Activated CD4-positive, alpha-beta T cell treated with anti-CD3 and anti-CD28 coated beads for 36 hours (primary cell): ENCODE data around the gene LTBR. TPM values are rescaled to one million over a fixed set of nuclear protein-coding genes. Genes with fewer than 3 reads are reported as not detected.
"Not testable (repeated sequence)": the region's sequence is repeated elsewhere in the genome, so short reads cannot be mapped to it uniquely, and the experiment has no call there.

ENCODE experiments used
- ATAC-seq: fragments of 200-7000 bp; cut with Tn5 transposase; one replicate; pipeline ENCODE4 v1.10.0; 2021; ENCODE audit warnings: mild to moderate bottlenecking, moderate library complexity
- CTCF ChIA-PET: fragments of 350-600 bp; sonication (Branson Sonifier 250); formaldehyde crosslinking; loops from one replicate; lab custom pipeline; 2021; ENCODE audit warnings: antibody characterized with exemption; lab: Charles Lee
- POLR2A ChIA-PET: fragments of 350-600 bp; sonication (Branson Sonifier 250); formaldehyde crosslinking; loops from one replicate; lab custom pipeline; 2021; ENCODE audit warnings: antibody characterized with exemption, inconsistent platforms; lab: Charles Lee
- DNase-seq: peaks from one replicate; pipeline ENCODE4 v3.0.0-alpha.2; 2020
- H3K27ac Mint-ChIP-seq: one replicate; pipeline ENCODE4 v1.8.0; 2021; ENCODE audit warnings: mixed read lengths
- H3K27me3 Mint-ChIP-seq: one replicate; pipeline ENCODE4 v1.8.0; 2021; ENCODE audit warnings: mixed read lengths
- H3K36me3 Mint-ChIP-seq: one replicate; pipeline ENCODE4 v1.8.0; 2021; ENCODE audit warnings: low read depth, mixed read lengths
- H3K4me1 Mint-ChIP-seq: one replicate; pipeline ENCODE4 v1.8.0; 2021; ENCODE audit warnings: mixed read lengths
- H3K4me3 Mint-ChIP-seq: one replicate; pipeline ENCODE4 v1.8.0; 2021; ENCODE audit warnings: mild to moderate bottlenecking, moderate library complexity, mixed read lengths
- H3K9me3 Mint-ChIP-seq: one replicate; pipeline ENCODE4 v1.8.0; 2021; ENCODE audit warnings: low read depth, mixed read lengths
- intact Hi-C, 2 experiments: fragments of 100-400 bp; cut with DNase I in 1 of 2; cut with micrococcal nuclease in 1 of 2; formaldehyde crosslinking; loops; one replicate each; pipeline versions ENCODE4 v1.14.2 to v1.15.1; 2022 to 2024; cut with DNase I, micrococcal nuclease
- total RNA-seq, 2 experiments: library from RNA; stranded (reverse); gene quantifications; one replicate each; pipeline ENCODE4 v1.2.3, GENCODE V29; 2021

Gene LTBR
- 1 to 10 TPM in 1 of 2 experiments, under 1 TPM in 1; 0.57 to 1.1 TPM for total RNA-seq

- Mint-ChIP-seq H3K9me3 (no peaks in the 10 kb centered on the region), H3K4me1 (peaks cover 2% of the 10 kb centered on the region), H3K27ac (no peak within 1 kb of the TSS), H3K27me3 (peaks cover 15% of the 10 kb centered on the region), H3K36me3 (no peaks in the 10 kb centered on the region), H3K4me3 (no peak within 1 kb of the TSS)
- ChIA-PET POLR2A (no interaction called here), CTCF (interaction anchor here (0.6 to 1.5 kb wide), 4 partner anchors 61 to 167 kb away, joined by 3 to 5 read pairs (median 4); no protein-coding TSS in a partner anchor)
- ATAC-seq (peak; percentile 44), DNase-seq (no peak)
- intact Hi-C loops: no loop called here
These were observed at the start of gene LTBR for GRCh38 chr12:6383572-6384498. TSS of gene LTBR (plus strand) at chr12:6384162. CDS start at chr12:6384359, 197 bp downstream.

GRCh38 chr12:6334359-6334758 lies 49.6 kb upstream of the LTBR start:
- Mint-ChIP-seq H3K4me3 (peak overlapping the region; percentile 15), H3K36me3 (peaks cover 50% of the 10 kb centered on the region), H3K27me3 (no peaks in the 10 kb centered on the region), H3K9me3 (no peaks in the 10 kb centered on the region), H3K4me1 (peaks cover 21% of the 10 kb centered on the region), H3K27ac (peak overlapping the region; percentile 13)
- ATAC-seq (no peak), DNase-seq (no peak)
- CTCF ChIA-PET: interaction anchor here (0.7 to 3.4 kb wide), 6 partner anchors 9 to 131 kb away, joined by 3 to 21 read pairs (median 8); no protein-coding TSS in a partner anchor
- intact Hi-C loops: no loop called here
- POLR2A ChIA-PET: interaction anchor here (0.6 to 3.1 kb wide), 2 partner anchors 17 to 26 kb away, joined by 6 to 8 read pairs; no protein-coding TSS in a partner anchor

- H3K27ac Mint-ChIP-seq: no peak overlapping the region
These were observed 49.0 kb upstream of the LTBR start for GRCh38 chr12:6334940-6335450.

GRCh38 chr12:6335451-6336078 lies 48.4 kb upstream of the LTBR start:
- intact Hi-C loops: loop anchor here (1.0 to 5.0 kb wide), 12 partner anchors 10 to 217 kb away; partner anchors contain the start of genes GAPDH (in 2 of the 2) and MRPL51 (in 1 of the 2)
- peaks cover 42% of the 10 kb centered on the region for H3K36me3 Mint-ChIP-seq
- DNase-seq: peak; percentile 94
- no peak overlapping the region for H3K27ac Mint-ChIP-seq
- no peaks in the 10 kb centered on the region for H3K27me3 Mint-ChIP-seq
- ChIA-PET POLR2A (interaction anchor here (0.6 to 3.1 kb wide), 9 partner anchors 10 to 544 kb away, joined by 3 to 11 read pairs (median 4); partner anchors contain the start of genes MRPL51 and VAMP1), CTCF (interaction anchor here (0.6 to 3.4 kb wide), 15 partner anchors 8 to 203 kb away, joined by 3 to 21 read pairs (median 4); no protein-coding TSS in a partner anchor)
- peaks cover 21% of the 10 kb centered on the region for H3K4me1 Mint-ChIP-seq
- peak; percentile 83 for ATAC-seq
- no peaks in the 10 kb centered on the region for H3K9me3 Mint-ChIP-seq
- H3K4me3 Mint-ChIP-seq: no peak overlapping the region

More at GRCh38 chr12:6334940-6335450, 49.0 kb upstream of the LTBR start:
- Mint-ChIP-seq H3K36me3 (peaks cover 47% of the 10 kb centered on the region), H3K4me3 (no peak overlapping the region), H3K4me1 (peaks cover 21% of the 10 kb centered on the region), H3K27me3 (no peaks in the 10 kb centered on the region), H3K9me3 (no peaks in the 10 kb centered on the region)
- ChIA-PET POLR2A (interaction anchor here (0.6 to 3.1 kb wide), 8 partner anchors 10 to 545 kb away, joined by 3 to 11 read pairs (median 4); partner anchors contain the start of genes MRPL51 and VAMP1), CTCF (interaction anchor here (0.6 to 3.4 kb wide), 14 partner anchors 9 to 203 kb away, joined by 3 to 21 read pairs (median 4); no protein-coding TSS in a partner anchor)
- intact Hi-C loops: loop anchor here (1.0 to 5.0 kb wide), 7 partner anchors 10 to 217 kb away; partner anchors contain the start of gene GAPDH (in 1 of the 2)
- DNase-seq (no peak), ATAC-seq (no peak)

GRCh38 chr12:6336079-6336888 lies 47.7 kb upstream of the LTBR start:
- Mint-ChIP-seq H3K27me3 (no peaks in the 10 kb centered on the region), H3K4me3 (no peak overlapping the region), H3K27ac (no peak overlapping the region), H3K36me3 (peaks cover 35% of the 10 kb centered on the region), H3K9me3 (no peaks in the 10 kb centered on the region), H3K4me1 (peaks cover 21% of the 10 kb centered on the region)
- intact Hi-C loops: loop anchor here (1.0 to 5.0 kb wide), 8 partner anchors 27 to 216 kb away; partner anchors contain the start of genes GAPDH (in 2 of the 2) and MRPL51 (in 1 of the 2)
- peak; percentile 50 for ATAC-seq
- ChIA-PET CTCF (interaction anchor here (0.5 to 3.4 kb wide), 22 partner anchors 7 to 448 kb away, joined by 3 to 21 read pairs (median 4); no protein-coding TSS in a partner anchor), POLR2A (interaction anchor here (0.9 to 3.1 kb wide), 7 partner anchors 9 to 196 kb away, joined by 3 to 11 read pairs (median 3); partner anchors contain the start of genes TAPBPL and VAMP1)
- peak; percentile 79 for DNase-seq

GRCh38 chr12:6336889-6337853 lies 46.8 kb upstream of the LTBR start:
- POLR2A ChIA-PET: interaction anchor here (0.9 to 3.1 kb wide), 7 partner anchors 8 to 196 kb away, joined by 3 to 11 read pairs (median 3); partner anchors contain the start of genes TAPBPL and VAMP1
- no peak overlapping the region for H3K27ac Mint-ChIP-seq
- peaks cover 25% of the 10 kb centered on the region for H3K4me1 Mint-ChIP-seq
- H3K4me3 Mint-ChIP-seq: no peak overlapping the region
- H3K9me3 Mint-ChIP-seq: no peaks in the 10 kb centered on the region
- CTCF ChIA-PET: interaction anchor here (0.5 to 3.4 kb wide), 15 partner anchors 8 to 447 kb away, joined by 3 to 21 read pairs (median 4); no protein-coding TSS in a partner anchor
- no peak for ATAC-seq
- DNase-seq: peak; percentile 59
- intact Hi-C loops: loop anchor here (1.0 to 5.0 kb wide), 8 partner anchors 26 to 215 kb away; partner anchors contain the start of genes GAPDH (in 2 of the 2) and MRPL51 (in 1 of the 2)
- no peaks in the 10 kb centered on the region for H3K27me3 Mint-ChIP-seq
- H3K36me3 Mint-ChIP-seq: peaks cover 30% of the 10 kb centered on the region

- intact Hi-C loops: loop anchor here (2.0 to 5.0 kb wide), 5 partner anchors 34 to 214 kb away; partner anchors contain the start of gene GAPDH (in 1 of the 2)
- H3K27me3 Mint-ChIP-seq: no peaks in the 10 kb centered on the region
- POLR2A ChIA-PET: interaction anchor here (1.1 kb wide), 1 partner anchor 194 kb away, joined by 3 read pairs; no protein-coding TSS in a partner anchor
These were observed 46.0 kb upstream of the LTBR start for GRCh38 chr12:6337958-6338433.

GRCh38 chr12:6338536-6338935 lies 45.4 kb upstream of the LTBR start:
- H3K9me3 Mint-ChIP-seq, DNase-seq, ATAC-seq, H3K27ac Mint-ChIP-seq, H3K4me3 Mint-ChIP-seq, H3K27me3 Mint-ChIP-seq: not testable (repeated sequence)
- Mint-ChIP-seq H3K4me1 (peaks cover 27% of the 10 kb centered on the region), H3K36me3 (peaks cover 18% of the 10 kb centered on the region)
- intact Hi-C loops: loop anchor here (5.0 kb wide), 3 partner anchors 34 to 214 kb away; partner anchors contain the start of gene GAPDH (in 1 of the 2)
- ChIA-PET POLR2A (interaction anchor here (0.6 to 1.1 kb wide), 3 partner anchors 10 to 195 kb away, joined by 3 read pairs; no protein-coding TSS in a partner anchor), CTCF (interaction anchor here (0.7 to 1.5 kb wide), 5 partner anchors 15 to 178 kb away, joined by 3 to 6 read pairs (median 5); no protein-coding TSS in a partner anchor)

More at GRCh38 chr12:6337958-6338433, 46.0 kb upstream of the LTBR start:
- DNase-seq (no peak), ATAC-seq (no peak)
- CTCF ChIA-PET: interaction anchor here (0.7 to 1.4 kb wide), 2 partner anchors 15 to 178 kb away, joined by 3 read pairs; no protein-coding TSS in a partner anchor
- H3K36me3 Mint-ChIP-seq: peaks cover 22% of the 10 kb centered on the region
- H3K27ac Mint-ChIP-seq: no peak overlapping the region
- peaks cover 27% of the 10 kb centered on the region for H3K4me1 Mint-ChIP-seq
- H3K4me3 Mint-ChIP-seq: no peak overlapping the region
- H3K9me3 Mint-ChIP-seq: no peaks in the 10 kb centered on the region
